ENCODE measurements around the gene CCDC59. TPM values are rescaled to one million over a fixed set of nuclear protein-coding genes. Genes with fewer than 3 reads are reported as not detected.

CCDC59 gene
- total RNA-seq: 47.8 and 58.0 TPM in 2 replicates

GRCh38 chr12:82358200-82359114 lies at the start of gene CCDC59, which contains the start of gene METTL25:
TSS of gene CCDC59 (minus strand) at chr12:82358387. CDS start at chr12:82358376, 11 bp downstream.
TSS of gene METTL25 (plus strand) at chr12:82358529. CDS start at chr12:82358566, 37 bp downstream.

Other genes with a start within 250 kb of the CCDC59 start
- 10.6 and 10.9 TPM in 2 replicates for gene METTL25, start 142 bp upstream of the CCDC59 start, total RNA-seq